PFSK-1 (cell line): ENCODE data around the gene PEX11A.

ENCODE experiments used
- FOXP2 ChIP-seq: optimal IDR thresholded peaks from 2 replicates; pipeline ENCODE3; 2011; ENCODE audit warnings: borderline replicate concordance, control low read depth, inconsistent platforms; ENCODE audit not compliant: insufficient read depth; ENCODE audit errors: extremely low read length, extremely low read depth
- POLR2AphosphoS5 ChIP-seq: IDR thresholded peaks from 2 replicates; pipeline ENCODE4 v1.6.1; 2012; ENCODE audit warnings: low read depth, mild to moderate bottlenecking, control low read depth, low read length, moderate library complexity
- SIN3A ChIP-seq: IDR thresholded peaks from 2 replicates; pipeline ENCODE4 v1.6.1; 2012; ENCODE audit warnings: mild to moderate bottlenecking, low read length, moderate library complexity, borderline replicate concordance; ENCODE audit not compliant: insufficient read depth
- TF ChIP-seq, protein P1 (sequence below), 2 experiments: IDR thresholded peaks; 2 replicates each; pipeline versions ENCODE4 v1.6.1 to v1.8.0; 2011 to 2012; ENCODE audit warnings: low read depth in 2 of 2, low read length in 2 of 2, control low read depth in 1 of 2, inconsistent platforms in 1 of 2, mild to moderate bottlenecking in 1 of 2, moderate library complexity in 1 of 2; ENCODE audit not compliant: insufficient read depth in 1 of 2

DNA sequence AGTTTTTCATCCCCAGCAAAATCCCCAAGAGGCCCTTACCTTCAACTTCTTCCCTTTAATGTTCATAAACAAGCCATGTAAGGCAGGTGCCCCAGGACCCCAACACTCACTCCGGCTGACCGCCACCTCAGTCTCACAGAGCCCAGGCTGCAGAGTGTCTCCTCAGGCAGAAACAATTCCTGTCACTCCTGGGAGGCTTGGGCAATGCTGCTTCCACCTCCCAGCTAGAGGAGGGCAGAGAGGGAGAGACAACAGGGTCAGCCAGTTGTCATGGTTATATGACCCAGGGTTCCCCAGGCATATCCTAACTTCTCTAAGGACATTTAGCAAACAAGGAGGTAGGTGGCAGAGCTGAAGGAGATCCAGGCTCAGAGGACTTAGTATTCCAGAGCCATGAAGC lies 11.3 kb downstream of the PEX11A start, which contains the start of gene PLIN1:
- no peak for TF ChIP-seq SIN3A
- TF ChIP-seq, protein P1, sequence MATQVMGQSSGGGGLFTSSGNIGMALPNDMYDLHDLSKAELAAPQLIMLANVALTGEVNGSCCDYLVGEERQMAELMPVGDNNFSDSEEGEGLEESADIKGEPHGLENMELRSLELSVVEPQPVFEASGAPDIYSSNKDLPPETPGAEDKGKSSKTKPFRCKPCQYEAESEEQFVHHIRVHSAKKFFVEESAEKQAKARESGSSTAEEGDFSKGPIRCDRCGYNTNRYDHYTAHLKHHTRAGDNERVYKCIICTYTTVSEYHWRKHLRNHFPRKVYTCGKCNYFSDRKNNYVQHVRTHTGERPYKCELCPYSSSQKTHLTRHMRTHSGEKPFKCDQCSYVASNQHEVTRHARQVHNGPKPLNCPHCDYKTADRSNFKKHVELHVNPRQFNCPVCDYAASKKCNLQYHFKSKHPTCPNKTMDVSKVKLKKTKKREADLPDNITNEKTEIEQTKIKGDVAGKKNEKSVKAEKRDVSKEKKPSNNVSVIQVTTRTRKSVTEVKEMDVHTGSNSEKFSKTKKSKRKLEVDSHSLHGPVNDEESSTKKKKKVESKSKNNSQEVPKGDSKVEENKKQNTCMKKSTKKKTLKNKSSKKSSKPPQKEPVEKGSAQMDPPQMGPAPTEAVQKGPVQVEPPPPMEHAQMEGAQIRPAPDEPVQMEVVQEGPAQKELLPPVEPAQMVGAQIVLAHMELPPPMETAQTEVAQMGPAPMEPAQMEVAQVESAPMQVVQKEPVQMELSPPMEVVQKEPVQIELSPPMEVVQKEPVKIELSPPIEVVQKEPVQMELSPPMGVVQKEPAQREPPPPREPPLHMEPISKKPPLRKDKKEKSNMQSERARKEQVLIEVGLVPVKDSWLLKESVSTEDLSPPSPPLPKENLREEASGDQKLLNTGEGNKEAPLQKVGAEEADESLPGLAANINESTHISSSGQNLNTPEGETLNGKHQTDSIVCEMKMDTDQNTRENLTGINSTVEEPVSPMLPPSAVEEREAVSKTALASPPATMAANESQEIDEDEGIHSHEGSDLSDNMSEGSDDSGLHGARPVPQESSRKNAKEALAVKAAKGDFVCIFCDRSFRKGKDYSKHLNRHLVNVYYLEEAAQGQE (IDR thresholded peaks at IDR 0.05; ENCODE audit: insufficient read depth in 1 of 2, low read depth in 2 of 2, low read length in 2 of 2), result no peak
- no peak for TF ChIP-seq POLR2AphosphoS5
- TF ChIP-seq FOXP2, result no peak
